Activated CD4-positive, alpha-beta memory T cell treated with anti-CD3 and anti-CD28 coated beads for 36 hours (primary cell): ENCODE results near the gene ZNF624. TPM values are rescaled to one million over a fixed set of nuclear protein-coding genes. Genes with fewer than 3 reads are reported as not detected.
A peak's percentile ranks its signal among the peaks of the same experiment; 100 is the strongest.

Source experiments
- CTCF ChIA-PET: fragments of 350-600 bp; sonication (Branson Sonifier 250); formaldehyde crosslinking; loops from one replicate; lab custom pipeline; 2021; ENCODE audit warnings: antibody characterized with exemption, inconsistent platforms; lab: Charles Lee
- POLR2A ChIA-PET: fragments of 350-600 bp; sonication (Branson Sonifier 250); formaldehyde crosslinking; loops from one replicate; lab custom pipeline; 2021; ENCODE audit warnings: antibody characterized with exemption; lab: Charles Lee
- DNase-seq: peaks from one replicate; pipeline ENCODE4 v3.0.0-alpha.2; 2020
- H3K27ac Mint-ChIP-seq: one replicate; pipeline ENCODE4 v1.8.0; 2021; ENCODE audit warnings: mixed read lengths
- H3K27me3 Mint-ChIP-seq: one replicate; pipeline ENCODE4 v1.8.0; 2021; ENCODE audit warnings: mixed read lengths
- H3K36me3 Mint-ChIP-seq: one replicate; pipeline ENCODE4 v1.8.0; 2021; ENCODE audit warnings: mixed read lengths
- H3K4me1 Mint-ChIP-seq: one replicate; pipeline ENCODE4 v1.8.0; 2021; ENCODE audit warnings: low read depth, mixed read lengths
- H3K4me3 Mint-ChIP-seq: one replicate; pipeline ENCODE4 v1.8.0; 2021; ENCODE audit warnings: mild to moderate bottlenecking, mixed read lengths
- H3K9me3 Mint-ChIP-seq: one replicate; pipeline ENCODE4 v1.8.0; 2021; ENCODE audit warnings: mixed read lengths
- intact Hi-C: fragments of 100-400 bp; cut with micrococcal nuclease; formaldehyde crosslinking; loops from one replicate; pipeline ENCODE4 v1.15.1; 2023
- total RNA-seq, 2 experiments: library from RNA; stranded (reverse); gene quantifications; one replicate each; pipeline ENCODE4 v1.2.3, GENCODE V29; 2021

The ZNF624 gene
- total RNA-seq, 2 experiments from 2014 or later, result 3.9 to 5.0 TPM

DNA sequence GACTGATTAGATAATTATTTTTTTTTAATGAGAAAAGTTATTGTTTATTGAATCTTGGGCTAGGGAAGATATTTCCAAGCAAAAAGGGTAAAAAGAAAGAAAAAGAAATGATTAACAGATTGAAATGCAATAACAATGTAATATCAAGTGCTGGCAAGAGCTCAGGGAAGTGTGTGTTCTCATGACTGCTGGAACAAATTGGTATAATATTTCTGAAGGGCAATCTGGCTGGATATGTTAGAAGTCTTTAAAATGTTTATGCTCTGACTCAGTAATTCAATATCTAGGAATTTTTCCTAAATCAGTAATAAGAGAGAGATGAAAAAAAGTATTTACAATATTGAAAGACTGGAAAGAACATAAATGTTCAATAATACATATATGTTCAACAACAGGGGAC, 7.6 kb upstream of the ZNF624 start:
- peaks cover 3% of the 10 kb centered on the region for H3K9me3 Mint-ChIP-seq
- no peak overlapping the region for H3K4me3 Mint-ChIP-seq
- H3K4me1 Mint-ChIP-seq, result no peaks in the 10 kb centered on the region
- H3K27ac Mint-ChIP-seq, result no peak overlapping the region
- CTCF ChIA-PET, result no interaction called here
- intact Hi-C loops, result no loop called here
- H3K27me3 Mint-ChIP-seq, result peaks cover 8% of the 10 kb centered on the region
- H3K36me3 Mint-ChIP-seq, result no peaks in the 10 kb centered on the region
- no peak for DNase-seq
- POLR2A ChIA-PET, result no interaction called here

DNA sequence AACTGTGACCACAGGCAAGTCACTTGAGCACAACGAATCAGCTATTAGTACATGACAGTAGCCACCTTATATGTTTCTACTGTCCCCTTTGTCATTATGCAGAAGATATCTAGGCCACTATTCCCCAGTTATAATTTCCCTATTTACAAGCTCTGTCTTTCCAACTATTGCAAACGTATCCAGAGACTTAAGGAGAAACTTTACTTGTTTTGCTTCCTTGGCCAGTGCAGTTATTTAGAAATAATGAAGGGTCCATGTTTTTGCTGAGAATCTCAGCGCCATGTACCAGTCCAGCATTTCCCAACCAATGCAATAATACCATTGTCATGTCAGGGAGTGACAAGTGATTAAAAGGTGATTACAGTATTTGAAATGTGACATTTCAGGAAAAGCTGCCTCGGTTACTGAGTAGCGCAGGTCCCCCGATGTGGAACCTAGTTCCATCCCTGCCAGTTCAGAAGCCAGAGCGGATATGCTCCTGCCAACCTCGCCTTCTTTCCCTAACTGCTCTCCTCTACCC, 743 bp downstream of the ZNF624 start:
- intact Hi-C loops, result loop anchor here (1.0 kb wide), 3 partner anchors 64 to 215 kb away; no protein-coding TSS in a partner anchor
- ChIA-PET POLR2A (no interaction called here), CTCF (interaction anchor here (1.0 to 1.9 kb wide), 5 partner anchors 8 to 117 kb away, joined by 3 to 7 read pairs (median 4); partner anchors contain the start of gene CCDC144A)
- H3K36me3 Mint-ChIP-seq, result no peaks in the 10 kb centered on the region
- peaks cover 13% of the 10 kb centered on the region for H3K4me1 Mint-ChIP-seq
- H3K9me3 Mint-ChIP-seq, result no peaks in the 10 kb centered on the region
- peaks cover 3% of the 10 kb centered on the region for H3K27me3 Mint-ChIP-seq
- H3K27ac Mint-ChIP-seq, result peak overlapping the region; percentile 33
- peak overlapping the region; percentile 81 for H3K4me3 Mint-ChIP-seq
- DNase-seq, result no peak

- intact Hi-C loops, result no loop called here
Measured at GRCh38 chr17:16652252-16652651, 1.4 kb downstream of the ZNF624 start.

DNA sequence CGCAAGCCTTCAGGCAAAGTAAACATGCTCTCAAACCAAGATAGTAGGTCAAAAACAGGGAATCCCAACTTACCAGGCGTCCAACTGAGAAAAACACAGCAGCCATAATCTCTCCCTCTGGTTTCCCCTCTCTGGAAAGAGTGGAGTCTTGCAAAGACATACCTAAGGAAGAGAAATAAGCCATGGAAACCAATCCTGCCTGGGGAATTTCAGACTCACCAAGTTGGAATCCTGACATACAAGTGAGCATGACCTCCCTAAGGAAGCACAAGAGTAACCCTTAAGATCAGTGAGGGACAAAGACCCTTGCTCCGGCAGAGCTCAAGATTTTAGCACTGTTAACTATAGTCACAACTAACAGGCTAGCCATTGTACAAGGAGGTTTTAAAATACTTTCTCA, 4.1 kb downstream of the ZNF624 start:
- Mint-ChIP-seq H3K4me1 (peaks cover 13% of the 10 kb centered on the region), H3K9me3 (no peaks in the 10 kb centered on the region), H3K4me3 (no peak overlapping the region), H3K27ac (no peak overlapping the region), H3K36me3 (peaks cover 6% of the 10 kb centered on the region), H3K27me3 (peaks cover 2% of the 10 kb centered on the region)
- no peak for DNase-seq
- CTCF ChIA-PET, result interaction anchor here (1.2 kb wide), 1 partner anchor 10 kb away, joined by 3 read pairs; no protein-coding TSS in a partner anchor
- POLR2A ChIA-PET, result no interaction called here
- intact Hi-C loops, result no loop called here

More at GRCh38 chr17:16652252-16652651, 1.4 kb downstream of the ZNF624 start:
- H3K9me3 Mint-ChIP-seq, result no peaks in the 10 kb centered on the region
- DNase-seq, result no peak
- H3K36me3 Mint-ChIP-seq, result no peaks in the 10 kb centered on the region
- peaks cover 13% of the 10 kb centered on the region for H3K4me1 Mint-ChIP-seq
- peaks cover 3% of the 10 kb centered on the region for H3K27me3 Mint-ChIP-seq
- ChIA-PET CTCF (interaction anchor here (1.1 to 1.9 kb wide), 4 partner anchors 8 to 116 kb away, joined by 3 to 7 read pairs (median 4); no protein-coding TSS in a partner anchor), POLR2A (no interaction called here)
- no peak overlapping the region for H3K27ac Mint-ChIP-seq
- H3K4me3 Mint-ChIP-seq, result peak overlapping the region; percentile 4

GRCh38 chr17:16639438-16639837, 14.2 kb downstream of the ZNF624 start:
- Mint-ChIP-seq H3K27ac (no peak overlapping the region), H3K4me3 (no peak overlapping the region), H3K9me3 (peaks cover 8% of the 10 kb centered on the region), H3K36me3 (peaks cover 54% of the 10 kb centered on the region), H3K4me1 (no peaks in the 10 kb centered on the region), H3K27me3 (no peaks in the 10 kb centered on the region)
- DNase-seq, result no peak
- intact Hi-C loops, result no loop called here
- CTCF ChIA-PET, result interaction anchor here (1.3 kb wide), 1 partner anchor 10 kb away, joined by 3 read pairs; no protein-coding TSS in a partner anchor
- POLR2A ChIA-PET, result no interaction called here

- H3K27ac Mint-ChIP-seq, result no peak overlapping the region
- H3K9me3 Mint-ChIP-seq, result peaks cover 78% of the 10 kb centered on the region
- CTCF ChIA-PET, result no interaction called here
- intact Hi-C loops, result no loop called here
- POLR2A ChIA-PET, result no interaction called here
- H3K4me3 Mint-ChIP-seq, result no peak overlapping the region
- peaks cover 61% of the 10 kb centered on the region for H3K36me3 Mint-ChIP-seq
- H3K4me1 Mint-ChIP-seq, result no peaks in the 10 kb centered on the region
- no peak for DNase-seq
- H3K27me3 Mint-ChIP-seq, result no peaks in the 10 kb centered on the region
Measured at GRCh38 chr17:16623282-16623681, 30.4 kb downstream of the ZNF624 start.

- no peak for DNase-seq
- no peak overlapping the region for H3K27ac Mint-ChIP-seq
- ChIA-PET POLR2A (no interaction called here), CTCF (no interaction called here)
- H3K36me3 Mint-ChIP-seq, result peaks cover 55% of the 10 kb centered on the region
- H3K4me3 Mint-ChIP-seq, result no peak overlapping the region
- H3K4me1 Mint-ChIP-seq, result no peaks in the 10 kb centered on the region
- H3K27me3 Mint-ChIP-seq, result no peaks in the 10 kb centered on the region
- intact Hi-C loops, result no loop called here
- peaks cover 75% of the 10 kb centered on the region for H3K9me3 Mint-ChIP-seq
Measured at GRCh38 chr17:16622540-16623277, 30.9 kb downstream of the ZNF624 start.

- intact Hi-C loops, result no loop called here
- Mint-ChIP-seq H3K27ac (no peak overlapping the region), H3K9me3 (peaks cover 78% of the 10 kb centered on the region), H3K4me3 (no peak overlapping the region), H3K4me1 (no peaks in the 10 kb centered on the region), H3K27me3 (no peaks in the 10 kb centered on the region), H3K36me3 (peaks cover 18% of the 10 kb centered on the region)
- no peak for DNase-seq
- ChIA-PET CTCF (no interaction called here), POLR2A (no interaction called here)
Measured at GRCh38 chr17:16617481-16618060, 36.1 kb downstream of the ZNF624 start.

DNA sequence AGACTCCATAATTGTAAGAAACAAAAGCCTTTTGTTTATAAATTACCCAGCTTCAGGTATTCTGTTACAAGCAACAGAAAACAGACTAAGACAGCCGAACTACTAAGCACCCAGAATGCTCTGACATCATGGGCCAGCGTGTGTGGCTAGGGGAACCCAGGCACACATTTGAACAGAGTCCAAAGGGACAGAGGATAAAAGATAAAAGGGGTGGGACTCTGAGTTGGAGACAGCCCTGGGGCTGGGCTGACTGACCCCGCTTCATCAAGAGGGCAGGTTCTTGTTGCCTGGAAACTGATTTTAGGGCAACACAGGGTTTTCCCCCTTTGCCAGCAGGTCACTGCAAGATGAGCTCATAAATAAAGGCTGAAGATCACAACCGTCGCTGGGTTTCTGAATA, 54.1 kb downstream of the ZNF624 start:
- H3K27me3 Mint-ChIP-seq, result peaks cover 1% of the 10 kb centered on the region
- H3K27ac Mint-ChIP-seq, result no peak overlapping the region
- no peak for DNase-seq
- ChIA-PET POLR2A (no interaction called here), CTCF (no interaction called here)
- peaks cover 10% of the 10 kb centered on the region for H3K9me3 Mint-ChIP-seq
- H3K36me3 Mint-ChIP-seq, result no peaks in the 10 kb centered on the region
- H3K4me1 Mint-ChIP-seq, result no peaks in the 10 kb centered on the region
- H3K4me3 Mint-ChIP-seq, result no peak overlapping the region
- intact Hi-C loops, result no loop called here

DNA sequence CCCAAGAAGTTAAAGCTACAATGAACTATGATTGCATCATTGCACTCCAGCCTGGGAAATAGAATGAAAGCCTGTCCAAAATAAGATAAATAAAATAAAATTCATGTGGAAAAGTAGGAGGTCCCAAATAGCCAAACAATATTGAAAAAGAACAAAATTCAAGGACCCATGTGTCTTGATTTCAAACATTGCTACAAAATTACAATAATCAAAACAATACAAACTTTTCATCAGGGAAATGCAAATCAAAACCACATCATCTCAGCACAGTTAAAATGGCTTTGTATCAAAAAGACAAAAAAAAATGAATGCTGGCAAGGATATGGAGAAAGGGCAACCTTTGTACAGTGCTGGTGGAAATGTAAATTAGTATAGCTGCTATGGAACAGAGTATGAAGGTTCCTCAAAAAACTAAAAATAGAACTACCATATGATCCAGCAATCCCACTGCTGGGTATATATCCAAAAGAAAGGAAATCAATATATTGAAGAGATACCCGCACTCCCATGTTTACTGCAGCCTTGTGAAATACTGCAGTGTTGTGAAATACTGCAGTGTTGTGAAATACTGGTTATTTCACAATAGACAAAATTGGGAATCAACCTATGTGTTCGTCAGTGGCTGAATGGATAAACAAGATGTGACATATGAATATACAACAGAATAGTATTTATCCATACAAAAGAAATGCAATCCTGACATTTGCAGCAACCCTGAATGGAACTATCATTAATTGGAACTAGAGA, 60.1 kb downstream of the ZNF624 start:
- Mint-ChIP-seq H3K4me1 (no peaks in the 10 kb centered on the region), H3K27ac (no peak overlapping the region), H3K27me3 (peaks cover 10% of the 10 kb centered on the region), H3K4me3 (no peak overlapping the region), H3K36me3 (no peaks in the 10 kb centered on the region), H3K9me3 (no peaks in the 10 kb centered on the region)
- no peak for DNase-seq
- ChIA-PET CTCF (no interaction called here), POLR2A (no interaction called here)
- intact Hi-C loops, result no loop called here

GRCh38 chr17:16589097-16589969, 64.3 kb downstream of the ZNF624 start:
- Mint-ChIP-seq H3K27me3 (peaks cover 20% of the 10 kb centered on the region), H3K9me3 (no peaks in the 10 kb centered on the region), H3K4me3 (peak overlapping the region; percentile 67), H3K36me3 (no peaks in the 10 kb centered on the region), H3K4me1 (peaks cover 3% of the 10 kb centered on the region), H3K27ac (no peak overlapping the region)
- ChIA-PET CTCF (interaction anchor here (0.6 to 1.9 kb wide), 21 partner anchors 9 to 237 kb away, joined by 3 to 41 read pairs (median 4); partner anchors contain the start of gene ZNF287), POLR2A (interaction anchor here (0.5 to 0.6 kb wide), 4 partner anchors 53 to 221 kb away, joined by 3 to 5 read pairs (median 3); no protein-coding TSS in a partner anchor)
- peak; percentile 95 for DNase-seq
- intact Hi-C loops, result loop anchor here (1.0 to 10.0 kb wide), 4 partner anchors 20 to 205 kb away; partner anchors contain the start of genes UBB, ZNF287 and ZNF624
